Gastrocnemius medialis (tissue), 4 donors: ENCODE data around the gene THBS3.
A peak's percentile ranks its signal among the peaks of the same experiment; 100 is the strongest.

ENCODE experiments used
- CTCF ChIP-seq, 5 experiments: fragments of 450-650 bp in 3 of 5; fragments of 200-600 bp in 2 of 5; sonication (generic) in 2 of 5; IDR thresholded peaks in 4 of 5; conservative IDR thresholded peaks in 1 of 5; 1 replicate in 4 of 5; 2 replicates in 1 of 5; pipeline ENCODE4 v1.5.1; 2016 to 2019; ENCODE audit warnings: antibody characterized with exemption in 5 of 5, mild to moderate bottlenecking in 3 of 5, moderate library complexity in 3 of 5
- POLR2A ChIP-seq, 2 donors: fragments of 450-650 bp; IDR thresholded peaks; one replicate each; pipeline ENCODE4 v1.6.1; 2017; ENCODE audit warnings: antibody characterized with exemption in 2 of 2, mild to moderate bottlenecking in 2 of 2, moderate library complexity in 2 of 2

DNA sequence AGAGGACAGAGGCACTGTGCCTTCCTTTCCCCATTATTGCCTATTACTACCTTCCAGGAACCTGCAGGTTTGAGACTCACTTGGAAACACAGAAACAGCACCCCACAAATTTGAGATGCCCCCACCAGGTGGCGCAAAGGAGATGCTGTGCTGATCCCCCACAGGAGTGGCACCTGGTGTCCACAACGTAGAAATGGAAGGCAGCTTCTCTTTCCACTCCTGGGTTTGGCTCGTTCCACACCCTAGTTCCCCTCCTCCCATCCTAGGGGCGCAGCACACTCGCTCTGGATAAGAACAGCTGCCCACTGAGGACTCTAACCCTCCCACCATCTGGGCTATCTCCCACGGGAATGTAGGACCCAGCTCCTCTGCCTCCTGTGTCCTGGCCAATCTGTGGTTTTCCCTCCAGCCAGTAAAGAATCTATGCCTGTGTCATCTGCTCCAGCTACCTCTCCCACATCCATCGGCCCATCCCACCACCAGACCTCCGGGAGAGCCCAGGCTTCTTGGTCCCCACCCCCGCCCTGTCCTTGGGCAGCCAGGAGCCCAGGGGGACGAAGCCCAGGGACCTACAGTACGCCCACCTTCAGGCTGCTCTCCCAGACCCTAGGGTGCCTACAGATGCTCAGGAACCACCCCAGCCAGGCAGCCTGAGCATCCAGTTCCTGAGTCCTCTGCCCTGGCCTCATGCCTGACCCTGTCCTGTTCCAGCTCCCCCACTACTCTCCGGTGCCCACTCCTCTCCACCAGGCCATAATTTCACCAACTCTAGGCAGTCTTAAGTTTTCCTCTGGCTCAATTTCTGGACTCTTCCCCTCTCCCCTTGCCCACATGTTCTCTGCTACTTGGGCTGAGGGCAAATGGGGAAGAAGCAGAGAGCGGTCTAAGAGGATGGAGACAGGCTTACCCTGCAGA, 549 bp downstream of the THBS3 start:
- no peak for TF ChIP-seq POLR2A (IDR thresholded peaks at IDR 0.05)
- peak; percentile 66 to 85 (median 82) for TF ChIP-seq CTCF (IDR thresholded peaks at IDR 0.05 in 4 of 5, conservative IDR thresholded peaks at IDR 0.05 in 1 of 5)
